Measurements from ENCODE around the gene ZNF485.

- TF ChIP-seq, protein P1, sequence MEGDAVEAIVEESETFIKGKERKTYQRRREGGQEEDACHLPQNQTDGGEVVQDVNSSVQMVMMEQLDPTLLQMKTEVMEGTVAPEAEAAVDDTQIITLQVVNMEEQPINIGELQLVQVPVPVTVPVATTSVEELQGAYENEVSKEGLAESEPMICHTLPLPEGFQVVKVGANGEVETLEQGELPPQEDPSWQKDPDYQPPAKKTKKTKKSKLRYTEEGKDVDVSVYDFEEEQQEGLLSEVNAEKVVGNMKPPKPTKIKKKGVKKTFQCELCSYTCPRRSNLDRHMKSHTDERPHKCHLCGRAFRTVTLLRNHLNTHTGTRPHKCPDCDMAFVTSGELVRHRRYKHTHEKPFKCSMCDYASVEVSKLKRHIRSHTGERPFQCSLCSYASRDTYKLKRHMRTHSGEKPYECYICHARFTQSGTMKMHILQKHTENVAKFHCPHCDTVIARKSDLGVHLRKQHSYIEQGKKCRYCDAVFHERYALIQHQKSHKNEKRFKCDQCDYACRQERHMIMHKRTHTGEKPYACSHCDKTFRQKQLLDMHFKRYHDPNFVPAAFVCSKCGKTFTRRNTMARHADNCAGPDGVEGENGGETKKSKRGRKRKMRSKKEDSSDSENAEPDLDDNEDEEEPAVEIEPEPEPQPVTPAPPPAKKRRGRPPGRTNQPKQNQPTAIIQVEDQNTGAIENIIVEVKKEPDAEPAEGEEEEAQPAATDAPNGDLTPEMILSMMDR (IDR thresholded peaks at IDR 0.05): no peak
- TF ChIP-seq POLR2A (IDR thresholded peaks at IDR 0.05): no peak
These were observed 14.8 kb upstream of the ZNF485 start for GRCh38 chr10:43591303-43591904.

Data from ovary (tissue), 3 donors.